HG02885 (cell line): ENCODE measurements around the gene RRM2.
"Not testable (repeated sequence)": the region's sequence is repeated elsewhere in the genome, so short reads cannot be mapped to it uniquely, and the experiment has no call there.

Experiments
- ATAC-seq: cut with Tn5 transposase; IDR thresholded peaks from one replicate; pipeline ENCODE4 v1.9.1; 2021; ENCODE audit warnings: mild to moderate bottlenecking; ENCODE audit not compliant: unreplicated experiment, poor library complexity

RRM2 gene

DNA sequence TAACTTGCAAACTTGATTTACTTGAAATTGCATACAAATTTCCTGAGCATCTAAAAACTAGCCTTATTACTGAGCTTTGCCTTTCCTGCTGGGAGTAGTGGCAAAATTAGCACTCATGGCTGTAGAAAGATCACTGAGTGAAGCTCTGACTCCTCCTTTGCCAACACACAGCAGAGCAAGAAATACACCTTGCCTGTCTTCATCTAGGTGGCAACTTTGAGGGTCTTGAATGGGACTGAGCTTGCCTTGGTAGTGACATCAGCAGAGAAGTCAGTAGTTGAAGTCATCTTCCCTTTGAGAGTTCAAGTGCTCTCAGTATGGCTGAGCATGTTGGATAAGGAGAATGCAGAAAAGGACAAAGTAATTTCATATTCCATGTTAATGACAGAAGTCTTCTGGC is 5.9 kb downstream of the RRM2 start:
- no peak for ATAC-seq

DNA sequence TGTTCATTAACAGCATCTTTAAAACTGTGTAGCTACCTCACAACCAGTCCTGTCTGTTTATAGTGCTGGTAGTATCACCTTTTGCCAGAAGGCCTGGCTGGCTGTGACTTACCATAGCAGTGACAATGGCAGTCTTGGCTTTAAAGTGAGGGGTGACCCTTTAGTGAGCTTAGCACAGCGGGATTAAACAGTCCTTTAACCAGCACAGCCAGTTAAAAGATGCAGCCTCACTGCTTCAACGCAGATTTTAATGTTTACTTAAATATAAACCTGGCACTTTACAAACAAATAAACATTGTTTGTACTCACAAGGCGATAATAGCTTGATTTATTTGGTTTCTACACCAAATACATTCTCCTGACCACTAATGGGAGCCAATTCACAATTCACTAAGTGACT is 7.0 kb downstream of the RRM2 start:
- ATAC-seq, result no peak

DNA sequence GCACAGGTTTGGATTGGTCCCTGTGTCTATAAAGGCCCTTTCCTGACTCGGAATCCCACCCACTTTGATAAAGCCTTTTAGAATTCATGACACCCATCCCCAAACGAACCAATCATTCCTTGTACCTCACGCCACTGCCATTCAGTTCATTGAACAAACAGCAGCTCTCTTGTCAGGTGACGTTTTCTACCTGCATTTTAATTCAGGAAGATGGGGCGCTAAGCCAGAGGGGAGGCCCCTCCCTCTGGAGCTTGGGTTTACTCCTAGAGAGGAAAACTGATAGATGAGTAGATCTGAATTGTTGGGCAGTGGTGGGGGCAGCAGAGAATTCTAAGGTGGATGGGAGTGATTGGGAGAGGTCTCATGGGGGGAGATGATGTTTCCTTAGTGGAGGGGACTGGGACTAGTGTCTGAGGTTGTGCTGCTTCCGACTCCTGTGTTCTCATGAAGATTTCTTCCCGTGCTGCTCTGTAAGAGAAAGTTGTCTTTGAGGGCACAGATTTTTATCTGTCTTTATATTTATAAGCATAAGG is 9.6 kb downstream of the RRM2 start:
- no peak for ATAC-seq

DNA sequence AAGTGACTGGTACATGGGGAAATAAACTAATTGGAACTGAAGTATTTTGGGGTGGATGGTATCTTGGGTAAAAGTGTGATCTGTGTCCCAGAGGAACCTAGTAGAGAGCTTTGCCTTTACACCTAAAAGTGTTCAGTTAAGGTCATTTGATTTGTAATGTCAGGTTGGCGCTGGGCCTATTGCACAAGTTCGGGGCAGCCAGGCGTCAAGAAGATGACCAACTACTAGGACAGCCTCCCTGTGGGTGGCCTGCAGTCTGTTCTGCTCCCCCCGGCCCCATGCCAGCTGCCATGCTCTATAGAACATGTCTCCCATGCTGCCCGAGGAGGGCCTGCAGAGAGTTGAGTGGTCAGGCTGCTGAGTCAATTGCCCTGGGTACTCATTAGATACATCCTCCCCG is 10.1 kb downstream of the RRM2 start:
- ATAC-seq, result no peak

DNA sequence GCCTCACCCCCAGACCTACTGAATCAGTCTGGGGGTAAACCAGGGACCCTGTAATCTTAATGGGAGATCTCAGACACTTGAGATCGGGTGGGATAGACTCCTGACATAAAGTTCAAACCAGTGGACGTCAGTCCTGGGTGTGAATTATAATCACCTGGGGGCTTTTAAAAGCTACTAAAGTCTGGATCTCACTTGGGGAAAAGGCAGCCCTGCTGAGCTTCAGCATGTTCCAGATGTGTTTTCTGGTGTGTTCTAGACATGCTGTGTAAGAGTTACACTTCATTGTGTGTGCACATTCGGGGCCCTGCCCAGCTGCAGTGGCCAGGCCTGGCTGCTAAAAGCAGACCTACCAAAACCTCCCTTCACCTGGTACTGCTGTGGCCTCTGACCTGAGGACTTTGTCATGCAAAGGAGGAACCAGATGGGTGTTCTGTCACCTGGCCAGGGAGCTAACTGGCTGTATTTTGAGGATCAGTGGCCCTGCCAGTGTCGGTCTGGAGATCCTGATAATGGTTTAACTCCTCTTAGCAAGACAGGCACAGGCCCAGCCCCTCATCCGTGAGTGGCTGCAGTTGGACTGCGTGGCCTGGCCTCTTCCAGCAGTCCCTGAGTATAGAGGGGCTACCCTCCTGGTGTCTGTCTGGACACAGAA is 10.6 kb downstream of the RRM2 start:
- ATAC-seq, result no peak

DNA sequence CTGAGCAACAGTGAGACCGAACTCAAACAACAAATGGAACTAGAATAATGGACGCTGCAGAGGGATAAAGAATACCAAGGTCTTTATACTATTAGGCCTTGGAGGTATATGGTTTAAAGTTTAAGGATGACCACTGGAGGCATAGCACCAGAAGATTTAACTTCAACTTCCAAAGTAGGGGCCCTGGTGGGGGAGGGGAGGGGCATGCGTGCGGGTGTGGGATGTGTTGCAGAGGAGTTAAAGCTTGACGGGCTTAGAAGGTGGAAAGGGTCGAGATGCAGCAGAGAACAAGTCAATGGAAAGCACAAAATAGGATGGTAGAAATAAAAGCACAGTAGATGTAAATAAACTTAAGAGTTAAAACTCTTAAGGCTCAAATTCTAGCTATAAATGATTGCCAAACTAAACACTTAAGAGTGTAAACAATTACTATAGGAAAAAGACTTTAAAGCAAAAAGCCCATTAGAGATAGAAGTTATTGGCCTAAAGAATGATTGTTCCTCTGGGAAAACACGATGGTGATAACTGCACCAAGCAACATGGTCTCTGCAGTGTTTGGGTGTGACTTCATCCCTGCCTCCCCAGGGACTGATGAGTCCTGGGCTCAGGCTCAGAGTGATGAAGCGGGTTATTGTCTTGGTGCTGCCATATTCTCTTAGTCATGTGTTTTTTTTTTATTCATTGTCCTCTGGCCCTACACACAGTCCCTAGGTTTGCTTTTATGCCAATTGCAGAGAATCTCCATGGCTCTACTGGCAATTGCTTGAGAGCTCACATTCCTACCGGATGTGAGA is 13.0 kb downstream of the RRM2 start:
- ATAC-seq, result no peak

DNA sequence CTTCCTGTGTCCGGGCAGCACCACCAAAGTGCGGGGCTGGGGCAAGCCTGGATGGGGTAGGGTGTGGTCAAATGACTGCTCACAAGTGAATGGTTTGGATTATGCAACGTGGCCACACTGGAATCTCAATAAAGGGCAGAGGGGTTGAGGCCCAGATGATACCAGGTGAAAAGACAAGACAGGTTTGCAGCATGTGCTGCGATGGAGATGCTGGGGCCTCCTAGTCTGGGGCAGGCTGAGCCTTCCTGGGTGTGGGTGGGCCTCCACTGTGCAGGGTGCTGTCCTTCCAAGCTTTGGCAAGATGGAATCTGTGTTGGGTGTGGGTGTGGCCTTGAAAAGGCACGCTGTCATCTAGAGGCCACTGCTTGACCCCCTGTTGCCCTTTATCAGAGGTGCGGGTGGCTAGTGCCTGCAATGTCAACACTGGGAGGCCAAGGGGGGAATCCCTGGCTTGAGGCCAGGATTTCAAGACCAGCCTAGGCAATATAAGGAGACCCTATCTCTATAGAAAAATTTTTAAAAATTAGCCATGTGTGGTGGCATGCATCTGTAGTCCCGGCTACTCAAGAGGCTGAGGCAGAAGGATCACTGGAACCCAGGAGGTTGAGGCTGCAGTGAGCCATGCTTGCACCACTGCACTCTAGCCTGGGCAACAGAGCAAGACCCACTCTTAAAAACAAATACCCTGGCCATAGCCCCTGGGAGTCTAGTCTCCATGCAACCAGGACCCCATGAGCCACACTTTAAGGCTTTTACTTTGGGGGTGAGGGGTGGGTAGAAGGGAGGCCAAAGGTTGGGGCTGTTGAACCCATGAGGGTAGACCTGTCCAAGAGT is 13.8 kb downstream of the RRM2 start:
- no peak for ATAC-seq

DNA sequence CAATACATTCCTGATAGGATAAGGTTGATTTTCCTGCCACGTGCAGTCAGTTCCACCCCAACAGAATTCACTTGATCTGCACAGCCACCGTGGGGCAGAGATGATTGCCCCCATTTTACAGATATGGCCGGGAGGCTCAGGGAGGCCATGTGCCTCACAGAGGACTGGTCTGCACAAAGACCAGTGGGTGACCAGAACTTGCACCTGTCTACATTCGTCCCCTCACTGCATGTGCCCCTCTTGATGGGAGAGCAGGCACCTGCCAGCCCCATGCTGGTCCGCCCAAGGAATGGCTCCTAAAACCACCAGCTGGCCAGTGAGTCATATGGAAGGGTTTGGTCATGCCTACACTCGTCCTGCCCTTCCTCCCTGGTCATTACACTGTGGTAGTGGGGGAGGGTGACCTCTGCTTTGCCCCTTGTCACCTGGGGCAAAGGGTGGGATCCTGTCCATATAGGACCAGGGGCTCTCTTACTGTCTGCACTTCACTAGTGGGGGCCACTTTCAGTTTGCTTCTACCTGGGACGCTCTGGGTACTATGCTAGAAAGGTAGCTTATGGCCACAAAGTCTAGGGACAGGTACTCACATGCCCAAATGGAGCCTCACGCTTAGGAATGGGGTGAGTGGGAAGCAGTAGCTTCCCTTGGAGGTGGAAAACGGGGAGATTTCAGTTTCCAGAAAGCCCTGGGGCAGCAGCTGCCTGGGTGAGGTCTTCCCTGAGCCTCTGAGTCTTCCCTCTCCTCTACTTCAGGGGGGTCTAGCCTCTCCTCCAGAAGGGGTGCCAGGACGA is 14.7 kb downstream of the RRM2 start:
- no peak for ATAC-seq

DNA sequence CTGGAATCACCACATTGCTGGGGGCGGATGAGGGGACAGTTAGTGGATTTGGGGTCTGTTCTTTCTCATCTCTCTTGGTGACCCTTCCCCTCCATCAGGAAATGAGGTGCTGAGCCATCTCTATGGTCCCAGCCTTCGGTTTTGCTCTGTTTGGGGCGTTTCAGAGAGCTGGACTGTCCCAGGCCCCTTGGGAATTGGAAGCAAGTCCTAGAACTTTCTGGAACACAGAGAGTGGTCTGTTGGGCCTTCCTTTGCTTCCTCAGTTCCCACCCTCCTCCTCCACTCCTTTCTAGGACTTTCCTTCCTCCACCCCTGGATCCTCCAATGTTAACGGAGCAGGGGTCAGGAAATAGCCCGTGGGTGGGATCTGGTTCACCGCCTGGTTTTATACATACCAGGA is 17.0 kb downstream of the RRM2 start:
- no peak for ATAC-seq

DNA sequence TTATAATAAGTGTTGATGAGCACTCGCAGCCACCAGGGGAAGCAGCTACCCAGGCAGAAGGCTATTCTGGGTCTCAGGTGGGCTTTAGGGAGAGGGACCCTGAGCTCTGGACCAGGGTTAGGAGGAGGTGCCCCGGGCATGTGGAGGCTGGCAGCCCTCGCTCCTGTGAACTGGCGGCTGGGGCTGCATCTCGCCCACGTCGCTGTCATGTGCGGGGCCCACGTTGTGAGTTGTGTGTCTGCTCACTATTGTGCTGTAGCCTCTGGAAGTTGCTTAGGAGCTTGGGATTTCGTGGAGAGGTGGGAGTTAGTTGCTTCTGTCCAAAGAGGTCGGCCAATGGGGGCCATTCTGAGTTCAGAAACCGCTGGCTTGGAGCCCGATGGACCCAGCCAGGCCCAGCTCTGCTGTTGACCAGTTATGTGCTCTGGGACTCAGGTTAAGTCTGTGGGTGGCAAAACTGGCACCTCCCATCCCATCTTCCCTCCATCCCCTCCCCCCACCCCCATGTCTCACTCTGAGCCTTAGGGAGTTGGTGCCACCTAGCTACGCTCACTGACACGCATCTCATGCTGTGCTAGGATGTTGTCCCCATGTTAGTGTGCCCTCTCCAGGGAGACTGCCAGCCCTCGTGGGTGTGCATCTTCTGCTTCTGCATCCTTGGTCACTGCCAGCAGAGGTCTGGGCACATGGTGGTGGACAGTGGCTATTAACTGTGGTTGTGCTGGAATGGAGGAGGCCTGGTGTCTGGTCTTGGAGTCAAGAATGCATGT is 18.5 kb downstream of the RRM2 start:
- ATAC-seq, result no peak

DNA sequence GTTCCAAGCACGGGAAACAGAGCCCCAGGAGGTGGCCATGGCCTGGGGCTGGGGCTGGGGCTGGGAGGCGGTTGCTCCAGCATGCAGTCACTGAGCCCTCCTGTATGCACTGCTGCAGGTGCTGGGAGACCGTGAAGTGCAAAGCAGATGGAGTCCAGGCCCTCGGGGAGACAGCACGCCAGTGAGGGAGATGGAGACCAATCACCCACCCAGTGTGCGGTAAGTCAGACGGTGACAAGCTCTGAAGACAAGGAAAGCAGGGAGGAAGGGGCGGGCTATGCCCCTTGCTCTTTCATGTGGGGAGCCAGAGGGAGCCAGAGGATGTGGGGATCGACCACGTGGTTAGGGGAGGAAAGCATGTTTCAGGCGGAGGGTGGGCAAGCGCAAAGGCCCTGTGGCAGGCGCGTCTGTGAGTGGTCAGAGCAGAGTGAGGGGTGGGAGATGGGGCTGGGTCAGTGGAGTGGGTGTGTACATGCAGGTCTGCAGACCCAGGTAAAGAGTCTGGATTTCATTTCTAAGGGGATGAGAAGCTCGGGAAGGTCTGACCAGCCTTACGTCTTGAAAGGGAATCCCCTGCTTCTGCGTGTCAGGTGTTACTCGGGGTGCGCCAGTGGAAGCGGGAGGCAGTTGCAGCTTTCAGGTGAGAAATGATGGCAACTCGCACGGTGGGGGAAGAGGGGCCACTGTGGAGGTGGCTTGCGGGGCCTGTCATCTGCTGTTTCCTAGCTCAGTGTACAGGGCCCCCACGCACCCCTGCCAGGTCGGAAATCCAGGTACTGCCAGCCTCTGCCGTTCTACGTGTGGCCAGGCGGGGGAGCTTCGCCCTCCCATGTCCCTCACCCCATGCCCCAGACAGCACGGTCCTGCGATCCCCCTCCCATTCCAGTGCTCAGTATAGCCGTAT is 19.4 kb downstream of the RRM2 start:
- ATAC-seq, result no peak

DNA sequence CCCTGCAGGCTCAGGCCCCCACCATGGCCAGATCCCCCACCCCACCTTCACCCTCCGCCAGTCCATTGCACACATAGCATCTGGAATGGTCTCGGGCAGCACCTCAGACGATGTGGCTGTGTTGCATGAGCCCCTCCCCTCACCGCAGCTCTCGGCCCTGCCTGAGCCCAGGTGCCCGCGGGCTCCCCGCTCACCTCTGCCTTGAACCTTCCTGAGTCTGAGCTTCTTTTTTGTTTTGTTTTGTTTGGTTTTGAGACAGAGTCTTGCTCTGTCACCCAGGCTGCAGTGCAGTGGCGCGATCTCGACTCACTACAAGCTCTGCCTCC is 20.1 kb downstream of the RRM2 start:
- ATAC-seq, result no peak

DNA sequence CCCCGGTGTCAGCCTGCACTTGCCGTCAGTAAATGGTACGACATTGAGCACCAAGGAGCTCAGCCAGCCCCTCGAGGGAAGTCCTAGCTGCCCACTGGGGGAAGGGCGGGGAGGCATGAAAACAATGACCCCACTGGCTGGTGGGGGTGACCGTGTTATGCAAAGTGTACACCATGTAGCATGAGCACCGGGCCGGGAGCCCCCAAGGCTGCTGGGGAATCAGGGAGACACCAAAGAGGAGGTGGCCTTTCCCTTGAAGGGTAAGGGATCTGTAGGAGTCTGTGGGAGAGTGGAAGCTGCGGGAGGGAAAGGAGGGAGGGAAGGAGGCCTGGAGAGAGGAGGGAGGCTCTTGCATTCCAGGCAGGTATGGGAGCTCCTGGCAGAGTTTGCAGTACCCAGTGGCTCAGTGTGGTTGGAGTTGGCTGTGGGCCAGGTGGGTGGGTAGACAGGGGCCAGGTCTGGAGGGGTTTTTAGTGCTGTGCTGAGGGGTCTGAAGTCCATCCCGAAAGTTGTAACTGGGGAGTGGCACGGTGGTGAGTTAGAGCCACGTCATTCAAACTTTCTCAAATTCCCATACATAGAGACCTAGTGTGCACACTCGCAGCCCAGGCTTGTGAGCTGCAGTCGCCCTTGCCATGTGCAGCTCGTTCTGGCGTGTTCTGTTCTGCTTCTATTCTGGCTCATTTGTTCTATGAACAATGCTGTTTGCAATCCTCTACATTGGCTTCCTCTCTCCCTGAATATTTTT is 22.4 kb downstream of the RRM2 start:
- ATAC-seq, result no peak

DNA sequence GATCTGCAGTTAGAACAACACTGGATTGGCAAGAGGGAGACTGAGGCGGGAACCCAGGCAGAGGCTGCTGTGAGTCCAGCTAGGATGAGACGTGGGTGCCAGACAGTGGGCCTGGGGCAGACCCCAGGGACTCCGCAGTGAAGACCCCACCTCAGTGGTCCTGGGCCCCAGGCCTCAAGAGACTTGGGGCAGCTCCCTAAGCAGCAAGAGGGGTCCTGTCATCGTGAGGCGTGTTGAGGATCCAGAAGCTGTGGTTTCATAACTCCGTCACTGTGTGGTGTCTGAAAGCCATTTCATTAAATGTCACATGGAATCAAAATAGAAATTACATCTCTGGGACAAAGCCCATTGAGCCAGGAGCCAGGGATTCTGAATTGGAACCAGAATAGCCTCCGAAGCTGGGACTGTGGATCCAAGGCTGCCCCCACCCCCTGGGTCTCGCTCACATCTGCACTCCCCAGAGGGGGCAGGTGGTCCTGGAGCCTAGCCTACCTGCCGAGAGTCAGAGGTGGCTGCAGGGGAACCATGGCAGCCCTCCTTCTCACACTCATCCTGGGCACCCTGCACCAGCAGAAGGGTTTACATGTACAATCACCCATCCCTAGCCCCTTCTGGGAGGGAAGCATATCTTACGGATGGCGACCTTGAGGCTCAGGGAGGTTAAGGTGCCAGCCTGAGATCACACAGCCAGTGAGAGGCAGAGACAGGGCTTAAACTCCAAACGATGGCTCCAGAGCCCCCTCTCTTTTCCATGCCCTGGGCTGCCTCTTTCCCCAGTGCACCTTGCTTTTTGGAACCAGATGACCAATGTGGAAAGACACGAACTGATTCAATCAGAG is 23.2 kb downstream of the RRM2 start:
- ATAC-seq, result no peak

DNA sequence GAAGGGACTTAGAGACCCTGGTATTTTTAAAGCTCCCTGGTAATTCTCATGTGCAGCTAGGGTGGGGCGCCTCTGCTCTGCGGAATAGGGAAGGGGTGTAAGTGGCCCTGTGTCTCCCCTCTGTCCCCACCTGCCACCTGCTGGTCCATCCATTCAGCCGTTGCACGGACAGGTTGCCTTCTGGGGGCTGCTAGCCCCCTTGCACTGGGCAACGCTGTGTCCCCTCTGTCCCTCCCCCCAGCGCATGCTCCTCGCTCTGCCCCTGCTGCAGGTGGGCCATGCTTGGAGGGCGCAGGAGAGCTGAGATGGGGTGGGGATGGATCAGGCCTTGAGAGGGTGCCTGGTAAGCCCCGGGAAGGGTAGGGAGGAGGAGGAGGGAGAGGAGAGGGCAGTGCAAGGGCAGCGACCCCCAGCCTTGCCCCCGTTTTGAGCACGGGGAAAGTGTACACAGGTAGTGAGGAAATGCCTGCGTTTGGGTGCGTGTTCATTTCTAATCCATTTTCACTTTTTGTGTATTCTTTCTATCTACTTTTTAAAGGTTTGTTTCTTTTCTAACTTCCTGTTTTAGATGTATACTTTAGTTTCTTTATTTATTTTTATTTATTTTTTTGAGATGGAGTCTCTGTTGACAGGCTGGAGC is 23.9 kb downstream of the RRM2 start:
- ATAC-seq, result no peak

DNA sequence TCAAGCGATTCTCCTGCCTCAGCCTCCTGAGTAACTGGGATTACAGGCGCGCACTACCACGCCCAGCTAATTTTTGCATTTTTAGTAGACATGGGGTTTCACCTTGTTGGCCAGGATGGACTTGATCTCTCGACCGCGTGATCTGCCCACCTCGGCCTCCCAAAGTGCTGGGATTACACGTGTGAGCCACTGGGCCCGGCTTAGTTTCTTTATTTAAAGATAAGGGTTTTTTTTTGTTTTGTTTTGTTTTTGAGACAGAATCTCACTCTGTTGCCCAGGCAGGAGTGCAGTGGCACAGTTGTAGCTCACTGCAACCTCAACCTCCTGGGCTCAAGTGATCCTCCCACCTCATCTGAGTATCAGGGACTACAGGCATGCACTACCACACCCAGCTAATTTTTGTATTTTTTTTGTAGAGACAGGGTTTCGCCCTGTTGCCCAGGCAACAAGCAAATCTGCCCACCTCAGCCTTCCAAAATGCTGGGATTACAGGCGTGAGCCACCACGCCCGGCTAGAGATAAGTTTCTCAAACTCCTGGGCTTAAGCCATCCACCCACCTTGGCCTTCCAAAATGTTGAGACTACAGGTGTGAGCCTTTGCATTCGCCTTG is 24.6 kb downstream of the RRM2 start:
- ATAC-seq, result not testable (repeated sequence)
